DND-41 (cell line): ENCODE results near the gene TAS1R3.

Source experiments
- EZH2 ChIP-seq: IDR thresholded peaks from 3 replicates; pipeline ENCODE4 v1.6.1; 2012; ENCODE audit warnings: borderline replicate concordance, low read depth, mild to moderate bottlenecking, moderate library complexity, low read length, inconsistent platforms; ENCODE audit not compliant: severe bottlenecking
- TF ChIP-seq, protein P1 (sequence below): IDR thresholded peaks from 2 replicates; pipeline ENCODE4 v1.5.1; 2012; ENCODE audit warnings: borderline replicate concordance, low read length, moderate library complexity, mild to moderate bottlenecking; ENCODE audit not compliant: poor library complexity, severe bottlenecking; ENCODE audit errors: extremely low read depth

DNA sequence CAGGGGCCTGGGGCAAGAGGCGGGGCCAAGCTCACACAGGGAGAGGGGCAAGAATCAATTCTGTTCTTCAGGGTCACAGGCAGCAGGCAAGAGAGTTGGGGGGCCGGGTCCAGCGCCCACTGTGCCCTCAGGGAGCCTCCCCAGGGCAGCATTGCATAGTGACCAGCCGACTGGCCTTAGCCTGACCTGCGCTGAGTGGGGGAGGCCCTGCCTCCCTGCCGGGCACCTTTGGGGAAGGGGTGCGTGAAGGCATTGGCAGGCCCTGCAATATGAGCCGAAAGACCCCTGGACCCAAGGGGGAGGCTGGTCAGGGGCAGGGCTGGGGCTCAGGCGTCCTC is 38.7 kb upstream of the TAS1R3 start:
- TF ChIP-seq EZH2, result no peak
- TF ChIP-seq, protein P1, sequence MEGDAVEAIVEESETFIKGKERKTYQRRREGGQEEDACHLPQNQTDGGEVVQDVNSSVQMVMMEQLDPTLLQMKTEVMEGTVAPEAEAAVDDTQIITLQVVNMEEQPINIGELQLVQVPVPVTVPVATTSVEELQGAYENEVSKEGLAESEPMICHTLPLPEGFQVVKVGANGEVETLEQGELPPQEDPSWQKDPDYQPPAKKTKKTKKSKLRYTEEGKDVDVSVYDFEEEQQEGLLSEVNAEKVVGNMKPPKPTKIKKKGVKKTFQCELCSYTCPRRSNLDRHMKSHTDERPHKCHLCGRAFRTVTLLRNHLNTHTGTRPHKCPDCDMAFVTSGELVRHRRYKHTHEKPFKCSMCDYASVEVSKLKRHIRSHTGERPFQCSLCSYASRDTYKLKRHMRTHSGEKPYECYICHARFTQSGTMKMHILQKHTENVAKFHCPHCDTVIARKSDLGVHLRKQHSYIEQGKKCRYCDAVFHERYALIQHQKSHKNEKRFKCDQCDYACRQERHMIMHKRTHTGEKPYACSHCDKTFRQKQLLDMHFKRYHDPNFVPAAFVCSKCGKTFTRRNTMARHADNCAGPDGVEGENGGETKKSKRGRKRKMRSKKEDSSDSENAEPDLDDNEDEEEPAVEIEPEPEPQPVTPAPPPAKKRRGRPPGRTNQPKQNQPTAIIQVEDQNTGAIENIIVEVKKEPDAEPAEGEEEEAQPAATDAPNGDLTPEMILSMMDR, result no peak
